Ishikawa (cell line): Measurements from ENCODE around the gene ACADL.

Experiments used
- CEBPB ChIP-seq: IDR thresholded peaks from 2 replicates; pipeline ENCODE4 v1.6.1; 2012
- CREB1 ChIP-seq: IDR thresholded peaks from 2 replicates; pipeline ENCODE4 v1.6.1; 2012; ENCODE audit warnings: low read depth
- EGR1 ChIP-seq: IDR thresholded peaks from 2 replicates; pipeline ENCODE4 v1.6.1; 2012
- EP300 ChIP-seq: IDR thresholded peaks from 2 replicates; pipeline ENCODE4 v1.6.1; 2012; ENCODE audit warnings: borderline replicate concordance
- FOXM1 ChIP-seq: IDR thresholded peaks from 2 replicates; pipeline ENCODE4 v1.6.1; 2012; ENCODE audit warnings: low read depth, borderline replicate concordance
- MAX ChIP-seq: IDR thresholded peaks from 2 replicates; pipeline ENCODE4 v1.6.1; 2012
- NFIC ChIP-seq: IDR thresholded peaks from 2 replicates; pipeline ENCODE4 v1.6.1; 2012
- RAD21 ChIP-seq: IDR thresholded peaks from 2 replicates; pipeline ENCODE4 v1.6.1; 2012; ENCODE audit warnings: low read depth
- REST ChIP-seq: IDR thresholded peaks from 2 replicates; pipeline ENCODE4 v1.6.1; 2012; ENCODE audit warnings: low read depth, mild to moderate bottlenecking
- TAF1 ChIP-seq: IDR thresholded peaks from 2 replicates; pipeline ENCODE4 v1.6.1; 2012; ENCODE audit warnings: low read depth, mild to moderate bottlenecking
- TCF12 ChIP-seq: IDR thresholded peaks from 2 replicates; pipeline ENCODE4 v1.6.1; 2012; ENCODE audit warnings: low read depth
- USF1 ChIP-seq: IDR thresholded peaks from 2 replicates; pipeline ENCODE4 v1.6.1; 2012

GRCh38 chr2:210252699-210253606, 27.7 kb upstream of the ACADL start:
- TF ChIP-seq FOXM1 = no peak
- TF ChIP-seq USF1 = no peak
- no peak for TF ChIP-seq MAX
- no peak for TF ChIP-seq RAD21
- no peak for TF ChIP-seq REST
- TF ChIP-seq EP300 = no peak
- no peak for TF ChIP-seq CREB1
- TF ChIP-seq TAF1 = no peak
- TF ChIP-seq EGR1 = no peak
- TF ChIP-seq CEBPB = no peak
- no peak for TF ChIP-seq NFIC
- TF ChIP-seq TCF12 = no peak
